Left colon (tissue), 2 donors: ENCODE data around the gene CD84. TPM values are rescaled to one million over a fixed set of nuclear protein-coding genes. Genes with fewer than 3 reads are reported as not detected.
A peak's percentile ranks its signal among the peaks of the same experiment; 100 is the strongest.
"Not testable (repeated sequence)": the region's sequence is repeated elsewhere in the genome, so short reads cannot be mapped to it uniquely, and the experiment has no call there.

Source experiments
- ATAC-seq: fragments of 200-7000 bp; cut with Tn5 transposase; one replicate; pipeline ENCODE4 v1.9.1; 2020; ENCODE audit warnings: mild to moderate bottlenecking, moderate library complexity
- DNase-seq, 2 donors: peaks; one replicate each; pipeline ENCODE4 v3.0.0-alpha.2; 2020
- intact Hi-C, 2 donors: fragments of 100-400 bp; cut with DNase I in 1 of 2; cut with micrococcal nuclease in 1 of 2; formaldehyde crosslinking; loops; one replicate each; pipeline versions ENCODE4 v1.11.2 to v1.14.0; 2022; cut with DNase I, micrococcal nuclease
- total RNA-seq, 2 donors: library from RNA; stranded (reverse); fragmentation: NEBNext Ultra II Directional; extraction: Animal tissue kit (Norgen Biotek cat#: 25700); gene quantifications; one replicate each; pipeline ENCODE4 v1.2.1, GENCODE V29; 2021
- donor health status: DM: no; HTN: no; CAD: no.
- donor health status: DM: yes; HTN: yes; CAD: no.

Gene CD84
- total RNA-seq, 2 donors from 2014 or later = 2.1 to 6.2 TPM

GRCh38 chr1:160612613-160613218 is 33.4 kb upstream of the CD84 start:
- intact Hi-C loops = no loop called here
- ATAC-seq (no peak), DNase-seq (no peak)

GRCh38 chr1:160610569-160611242 is 31.4 kb upstream of the CD84 start:
- ATAC-seq = no peak
- no peak for DNase-seq

GRCh38 chr1:160608941-160609340 is 29.6 kb upstream of the CD84 start:
- ATAC-seq (no peak), DNase-seq (no peak)
- intact Hi-C loops = loop anchor here (5.0 kb wide), 1 partner anchor 182 kb away; no protein-coding TSS in a partner anchor

More at GRCh38 chr1:160610569-160611242, 31.4 kb upstream of the CD84 start:
- intact Hi-C loops = no loop called here

GRCh38 chr1:160608514-160608913 is 29.2 kb upstream of the CD84 start:
- intact Hi-C loops = loop anchor here (5.0 kb wide), 1 partner anchor 181 kb away; no protein-coding TSS in a partner anchor
- no peak for DNase-seq
- no peak for ATAC-seq

GRCh38 chr1:160608057-160608456 is 28.8 kb upstream of the CD84 start:
- ATAC-seq (no peak), DNase-seq (no peak)
- intact Hi-C loops = loop anchor here (5.0 kb wide), 1 partner anchor 181 kb away; no protein-coding TSS in a partner anchor

- no peak for DNase-seq
- intact Hi-C loops = loop anchor here (5.0 kb wide), 1 partner anchor 180 kb away; no protein-coding TSS in a partner anchor
- ATAC-seq = peak; percentile 4
Measured at GRCh38 chr1:160607672-160608032, 28.4 kb upstream of the CD84 start.

GRCh38 chr1:160607011-160607671 is 27.8 kb upstream of the CD84 start:
- peak; percentile 99 for ATAC-seq
- DNase-seq = peak; percentile 22 to 36
- intact Hi-C loops = loop anchor here (5.0 kb wide), 1 partner anchor 180 kb away; no protein-coding TSS in a partner anchor

- intact Hi-C loops = loop anchor here (5.0 kb wide), 1 partner anchor 179 kb away; no protein-coding TSS in a partner anchor
- no peak for DNase-seq
- no peak for ATAC-seq
Measured at GRCh38 chr1:160606611-160607010, 27.3 kb upstream of the CD84 start.

GRCh38 chr1:160605792-160606479 is 26.6 kb upstream of the CD84 start:
- ATAC-seq = no peak
- intact Hi-C loops = loop anchor here (5.0 kb wide), 1 partner anchor 179 kb away; no protein-coding TSS in a partner anchor
- no peak for DNase-seq

GRCh38 chr1:160605205-160605604 is 25.9 kb upstream of the CD84 start:
- no peak for ATAC-seq
- intact Hi-C loops = loop anchor here (5.0 kb wide), 1 partner anchor 178 kb away; no protein-coding TSS in a partner anchor

GRCh38 chr1:160597705-160598104 is 18.4 kb upstream of the CD84 start:
- no peak for DNase-seq
- intact Hi-C loops = no loop called here
- ATAC-seq = no peak

More at GRCh38 chr1:160605205-160605604, 25.9 kb upstream of the CD84 start:
- no peak for DNase-seq

- no peak for ATAC-seq
- intact Hi-C loops = no loop called here
- no peak for DNase-seq
Measured at GRCh38 chr1:160597051-160597450, 17.8 kb upstream of the CD84 start.

- no peak for ATAC-seq
- intact Hi-C loops = no loop called here
- no peak for DNase-seq
Measured at GRCh38 chr1:160590488-160590887, 11.2 kb upstream of the CD84 start.

GRCh38 chr1:160588468-160588867 is 9.2 kb upstream of the CD84 start:
- intact Hi-C loops = no loop called here
- no peak for DNase-seq
- ATAC-seq = no peak

GRCh38 chr1:160584784-160585183 is 5.5 kb upstream of the CD84 start:
- no peak for DNase-seq
- intact Hi-C loops = no loop called here
- ATAC-seq = peak; percentile 52

- ATAC-seq, intact Hi-C loops, DNase-seq: not testable (repeated sequence)
Measured at GRCh38 chr1:160582976-160583375, 3.7 kb upstream of the CD84 start.

GRCh38 chr1:160581961-160582360 is 2.7 kb upstream of the CD84 start:
- intact Hi-C loops = no loop called here
- DNase-seq (no peak), ATAC-seq (peak; percentile 93)

- DNase-seq (no peak), ATAC-seq (no peak)
- intact Hi-C loops = no loop called here
Measured at GRCh38 chr1:160580221-160580812, 1.0 kb upstream of the CD84 start.
